WERI-Rb-1 (cell line): ENCODE results near the gene CDCA7L.
"Not testable (repeated sequence)": the region's sequence is repeated elsewhere in the genome, so short reads cannot be mapped to it uniquely, and the experiment has no call there.

Experiments used
- DNase-seq: peaks from one replicate; pipeline ENCODE4 v3.0.0-alpha.2; 2020
- H3K27ac ChIP-seq: fragments of 250-450 bp; sonication (Bioruptor Pico); 2 replicates; pipeline ENCODE4 v1.5.1; 2020; ENCODE audit warnings: mild to moderate bottlenecking, moderate library complexity
- H3K27me3 ChIP-seq: fragments of 250-450 bp; sonication (Bioruptor Pico); 2 replicates; pipeline ENCODE4 v1.5.1; 2021; ENCODE audit warnings: mild to moderate bottlenecking, low read depth, moderate library complexity; ENCODE audit not compliant: insufficient read depth, severe bottlenecking
- H3K36me3 ChIP-seq: fragments of 250-450 bp; sonication (Bioruptor Pico); 2 replicates; pipeline ENCODE4 v1.5.1; 2020; ENCODE audit warnings: mild to moderate bottlenecking, moderate library complexity
- H3K4me3 ChIP-seq: 2 replicates; pipeline ENCODE4 v1.5.1; 2011; ENCODE audit warnings: low read depth, mild to moderate bottlenecking, control low read depth, low read length
- H3K9me3 ChIP-seq: fragments of 250-450 bp; sonication (Bioruptor Pico); 2 replicates; pipeline ENCODE4 v1.5.1; 2021; ENCODE audit warnings: mild to moderate bottlenecking, moderate library complexity; ENCODE audit not compliant: severe bottlenecking
- CTCF ChIP-seq: IDR thresholded peaks from 2 replicates; pipeline ENCODE4 v1.5.1; 2011; ENCODE audit warnings: low read depth, mild to moderate bottlenecking, control low read depth, inconsistent platforms, low read length

CDCA7L gene

GRCh38 chr7:21934808-21935207 is 10.9 kb downstream of the CDCA7L start:
- no peak for TF ChIP-seq CTCF
- no peaks in the 10 kb centered on the region for H3K36me3 ChIP-seq
- H3K4me3 ChIP-seq, result no peak overlapping the region
- DNase-seq, result no peak
- no peaks in the 10 kb centered on the region for H3K27me3 ChIP-seq
- H3K27ac ChIP-seq, result no peak overlapping the region
- H3K9me3 ChIP-seq, result peaks cover 5% of the 10 kb centered on the region

GRCh38 chr7:21933293-21933692 is 12.4 kb downstream of the CDCA7L start:
- not testable (repeated sequence) for H3K4me3 ChIP-seq, DNase-seq, H3K36me3 ChIP-seq, H3K27me3 ChIP-seq, H3K27ac ChIP-seq
- H3K9me3 ChIP-seq, result peaks cover 16% of the 10 kb centered on the region

- no peaks in the 10 kb centered on the region for H3K36me3 ChIP-seq
- peak; percentile 84 for DNase-seq
- no peak overlapping the region; the same call in 1 of the 2 replicates for H3K4me3 ChIP-seq
- H3K27me3 ChIP-seq, result no peaks in the 10 kb centered on the region
- peaks cover 19% of the 10 kb centered on the region for H3K9me3 ChIP-seq
- no peak for TF ChIP-seq CTCF
- peak overlapping the region; percentile 70 for H3K27ac ChIP-seq
Measured at GRCh38 chr7:21927693-21928092, 18.0 kb downstream of the CDCA7L start.

GRCh38 chr7:21926448-21926847 is 19.3 kb downstream of the CDCA7L start:
- Histone ChIP-seq H3K36me3 (no peaks in the 10 kb centered on the region), H3K27ac (no peak overlapping the region), H3K9me3 (peaks cover 19% of the 10 kb centered on the region), H3K27me3 (no peaks in the 10 kb centered on the region), H3K4me3 (no peak overlapping the region)
- no peak for DNase-seq
- no peak for TF ChIP-seq CTCF

GRCh38 chr7:21923658-21924057 is 22.0 kb downstream of the CDCA7L start:
- H3K27me3 ChIP-seq, result no peaks in the 10 kb centered on the region
- TF ChIP-seq CTCF, result no peak
- H3K27ac ChIP-seq, result peak overlapping the region; percentile 25
- H3K4me3 ChIP-seq, result no peak overlapping the region
- H3K9me3 ChIP-seq, result peaks cover 4% of the 10 kb centered on the region
- no peaks in the 10 kb centered on the region for H3K36me3 ChIP-seq
- peak; percentile 67 for DNase-seq

GRCh38 chr7:21922605-21923004 is 23.1 kb downstream of the CDCA7L start:
- H3K9me3 ChIP-seq, result peaks cover 3% of the 10 kb centered on the region
- no peaks in the 10 kb centered on the region for H3K27me3 ChIP-seq
- no peaks in the 10 kb centered on the region for H3K36me3 ChIP-seq
- no peak for TF ChIP-seq CTCF
- no peak for DNase-seq
- H3K27ac ChIP-seq, result no peak overlapping the region
- no peak overlapping the region for H3K4me3 ChIP-seq
